ENCODE data around the gene OR8B8.

Gene OR8B8

GRCh38 chr11:124440608-124441007 lies 4.9 kb downstream of the OR8B8 start:
- WGBS (ENCODE audit: extremely low coverage, insufficient coverage, low lambda C conversion rate), result no CpG with 5 or more reads among the region's 4 CpGs
- Histone ChIP-seq H4K8ac (ENCODE audit: low read depth, low read length) (no peak overlapping the region), H3K4me3 (ENCODE audit: low read length) (no peak overlapping the region)

DNA sequence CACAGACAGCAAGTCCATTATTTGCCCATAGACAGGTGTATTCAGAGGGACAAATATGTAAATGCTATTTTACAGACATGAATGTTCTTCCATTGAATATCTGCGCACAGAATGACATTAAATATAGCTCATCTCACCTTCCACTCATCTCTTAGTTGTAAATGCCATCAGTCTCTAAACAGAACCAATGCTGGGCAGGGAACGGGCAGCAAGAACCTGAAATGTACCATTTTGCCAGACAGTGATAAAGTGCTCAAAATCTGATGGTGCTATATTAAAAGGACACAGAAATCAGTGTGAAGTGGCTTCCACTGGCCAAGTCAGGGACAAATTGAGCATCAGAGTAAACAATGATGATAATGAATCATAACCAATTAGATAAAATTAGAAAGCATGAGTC lies 10.8 kb downstream of the OR8B8 start:
- H4K5ac ChIP-seq (ENCODE audit: low read length), result no peak overlapping the region
- no peak overlapping the region for H3K18ac ChIP-seq (ENCODE audit: low read length)
- no peaks in the 10 kb centered on the region for H3K79me2 ChIP-seq (ENCODE audit: control insufficient read depth, insufficient read depth, low read length)
- H2BK5ac ChIP-seq (ENCODE audit: low read length), result no peak overlapping the region
- H3K4me3 ChIP-seq (ENCODE audit: low read length), result no peak overlapping the region
- H2AK5ac ChIP-seq (ENCODE audit: low read length), result no peak overlapping the region
- H3K4me2 ChIP-seq (ENCODE audit: low read length), result no peak overlapping the region
- no peak overlapping the region for H4K8ac ChIP-seq (ENCODE audit: low read depth, low read length)
- no peak overlapping the region for H3K4ac ChIP-seq (ENCODE audit: low read depth, low read length)
- DNase-seq, result no peak
- no peaks in the 10 kb centered on the region for H3K4me1 ChIP-seq (ENCODE audit: control insufficient read depth, low read depth, low read length)
- no peak overlapping the region for H2BK15ac ChIP-seq (replicated peaks; ENCODE audit: low read depth)
- H3K27ac ChIP-seq (ENCODE audit: low read depth, low read length), result no peak overlapping the region
- no peaks in the 10 kb centered on the region for H3K27me3 ChIP-seq (ENCODE audit: insufficient read depth, low read length, poor library complexity)
- no peak overlapping the region for H2BK120ac ChIP-seq (ENCODE audit: low read depth, low read length)
- no peak overlapping the region for H3K56ac ChIP-seq (ENCODE audit: low read length)
- H3K23ac ChIP-seq (ENCODE audit: low read length), result no peak overlapping the region
- no CpG with 5 or more reads among the region's 2 CpGs for WGBS (ENCODE audit: extremely low coverage, insufficient coverage, low lambda C conversion rate)
- no peaks in the 10 kb centered on the region for H3K36me3 ChIP-seq (ENCODE audit: control insufficient read depth, insufficient read depth, low read length)
- no peak overlapping the region for H3K9ac ChIP-seq (ENCODE audit: low read length)
- H3K79me1 ChIP-seq (ENCODE audit: low read length), result no peaks in the 10 kb centered on the region

More at GRCh38 chr11:124440608-124441007, 4.9 kb downstream of the OR8B8 start:
- Histone ChIP-seq H3K18ac (ENCODE audit: low read length) (no peak overlapping the region), H4K5ac (ENCODE audit: low read length) (no peak overlapping the region), H2BK120ac (ENCODE audit: low read depth, low read length) (no peak overlapping the region), H3K79me2 (ENCODE audit: control insufficient read depth, insufficient read depth, low read length) (no peaks in the 10 kb centered on the region), H2BK5ac (ENCODE audit: low read length) (no peak overlapping the region), H3K23ac (ENCODE audit: low read length) (no peak overlapping the region), H3K36me3 (ENCODE audit: control insufficient read depth, insufficient read depth, low read length) (no peaks in the 10 kb centered on the region), H2BK15ac (replicated peaks; ENCODE audit: low read depth) (no peak overlapping the region), H3K27me3 (ENCODE audit: insufficient read depth, low read length, poor library complexity) (no peaks in the 10 kb centered on the region), H3K27ac (ENCODE audit: low read depth, low read length) (no peak overlapping the region), H3K79me1 (ENCODE audit: low read length) (no peaks in the 10 kb centered on the region), H2AK5ac (ENCODE audit: low read length) (no peak overlapping the region), H3K4me1 (ENCODE audit: control insufficient read depth, low read depth, low read length) (no peaks in the 10 kb centered on the region), H3K56ac (ENCODE audit: low read length) (no peak overlapping the region), H3K4ac (ENCODE audit: low read depth, low read length) (no peak overlapping the region), H3K4me2 (ENCODE audit: low read length) (no peak overlapping the region), H3K9ac (ENCODE audit: low read length) (no peak overlapping the region)
- DNase-seq, result no peak

GRCh38 chr11:124429599-124429998 lies 15.9 kb downstream of the OR8B8 start:
- no peaks in the 10 kb centered on the region for H3K79me1 ChIP-seq (ENCODE audit: low read length)
- no peak overlapping the region for H3K27ac ChIP-seq (ENCODE audit: low read depth, low read length)
- no CpG with 5 or more reads among the region's 2 CpGs for WGBS (ENCODE audit: extremely low coverage, insufficient coverage, low lambda C conversion rate)
- H3K4me3 ChIP-seq (ENCODE audit: low read length), result no peak overlapping the region
- DNase-seq, result no peak
- H3K79me2 ChIP-seq (ENCODE audit: control insufficient read depth, insufficient read depth, low read length), result no peaks in the 10 kb centered on the region
- no peak overlapping the region for H2BK5ac ChIP-seq (ENCODE audit: low read length)
- H3K18ac ChIP-seq (ENCODE audit: low read length), result no peak overlapping the region
- no peak overlapping the region for H4K8ac ChIP-seq (ENCODE audit: low read depth, low read length)
- no peak overlapping the region for H3K9ac ChIP-seq (ENCODE audit: low read length)
- no peak overlapping the region for H3K56ac ChIP-seq (ENCODE audit: low read length)
- no peaks in the 10 kb centered on the region for H3K4me1 ChIP-seq (ENCODE audit: control insufficient read depth, low read depth, low read length)
- H3K4me2 ChIP-seq (ENCODE audit: low read length), result no peak overlapping the region
- H3K27me3 ChIP-seq (ENCODE audit: insufficient read depth, low read length, poor library complexity), result no peaks in the 10 kb centered on the region
- H2BK120ac ChIP-seq (ENCODE audit: low read depth, low read length), result no peak overlapping the region
- no peak overlapping the region for H3K4ac ChIP-seq (ENCODE audit: low read depth, low read length)
- no peaks in the 10 kb centered on the region for H3K36me3 ChIP-seq (ENCODE audit: control insufficient read depth, insufficient read depth, low read length)
- no peak overlapping the region for H2AK5ac ChIP-seq (ENCODE audit: low read length)
- no peak overlapping the region for H3K23ac ChIP-seq (ENCODE audit: low read length)
- no peak overlapping the region for H2BK15ac ChIP-seq (replicated peaks; ENCODE audit: low read depth)
- no peak overlapping the region for H4K5ac ChIP-seq (ENCODE audit: low read length)

GRCh38 chr11:124424384-124424921 lies 21.0 kb downstream of the OR8B8 start, which contains the start of gene OR8B4:
Gene OR8B4, minus strand, starts transcription at chr11:124424871. Its CDS starts 0 bp downstream, at chr11:124424871.
- Histone ChIP-seq H4K5ac (ENCODE audit: low read length) (no peak within 1 kb of the TSS), H3K4ac (ENCODE audit: low read depth, low read length) (no peak within 1 kb of the TSS), H3K9ac (ENCODE audit: low read length) (no peak within 1 kb of the TSS), H3K18ac (ENCODE audit: low read length) (no peak within 1 kb of the TSS), H3K27me3 (ENCODE audit: insufficient read depth, low read length, poor library complexity) (no peaks in the 10 kb centered on the region), H2BK120ac (ENCODE audit: low read depth, low read length) (no peak within 1 kb of the TSS), H3K4me1 (ENCODE audit: control insufficient read depth, low read depth, low read length) (no peaks in the 10 kb centered on the region), H2BK5ac (ENCODE audit: low read length) (no peak within 1 kb of the TSS), H3K56ac (ENCODE audit: low read length) (no peak within 1 kb of the TSS), H3K79me1 (ENCODE audit: low read length) (no peaks in the 10 kb centered on the region), H2BK15ac (replicated peaks; ENCODE audit: low read depth) (no peak within 1 kb of the TSS), H4K8ac (ENCODE audit: low read depth, low read length) (no peak within 1 kb of the TSS), H3K36me3 (ENCODE audit: control insufficient read depth, insufficient read depth, low read length) (no peaks in the 10 kb centered on the region), H3K4me3 (ENCODE audit: low read length) (no peak within 1 kb of the TSS), H3K27ac (ENCODE audit: low read depth, low read length) (no peak within 1 kb of the TSS), H2AK5ac (ENCODE audit: low read length) (no peak within 1 kb of the TSS), H3K4me2 (ENCODE audit: low read length) (no peak within 1 kb of the TSS), H3K23ac (ENCODE audit: low read length) (no peak within 1 kb of the TSS), H3K79me2 (ENCODE audit: control insufficient read depth, insufficient read depth, low read length) (no peaks in the 10 kb centered on the region)
- WGBS (ENCODE audit: extremely low coverage, insufficient coverage, low lambda C conversion rate), result no CpG with 5 or more reads among the region's 2 CpGs
- DNase-seq, result no peak

- Histone ChIP-seq H3K4me3 (ENCODE audit: low read length) (no peak overlapping the region), H3K23ac (ENCODE audit: low read length) (no peak overlapping the region), H3K27me3 (ENCODE audit: insufficient read depth, low read length, poor library complexity) (no peaks in the 10 kb centered on the region), H4K8ac (ENCODE audit: low read depth, low read length) (no peak overlapping the region), H3K36me3 (ENCODE audit: control insufficient read depth, insufficient read depth, low read length) (no peaks in the 10 kb centered on the region), H2BK15ac (replicated peaks; ENCODE audit: low read depth) (no peak overlapping the region), H4K5ac (ENCODE audit: low read length) (no peak overlapping the region), H2BK120ac (ENCODE audit: low read depth, low read length) (no peak overlapping the region), H3K79me1 (ENCODE audit: low read length) (no peaks in the 10 kb centered on the region), H2BK5ac (ENCODE audit: low read length) (no peak overlapping the region), H3K9ac (ENCODE audit: low read length) (no peak overlapping the region), H3K79me2 (ENCODE audit: control insufficient read depth, insufficient read depth, low read length) (no peaks in the 10 kb centered on the region), H3K18ac (ENCODE audit: low read length) (no peak overlapping the region), H3K56ac (ENCODE audit: low read length) (no peak overlapping the region), H3K4me1 (ENCODE audit: control insufficient read depth, low read depth, low read length) (no peaks in the 10 kb centered on the region), H3K4ac (ENCODE audit: low read depth, low read length) (no peak overlapping the region), H3K4me2 (ENCODE audit: low read length) (no peak overlapping the region), H2AK5ac (ENCODE audit: low read length) (no peak overlapping the region), H3K27ac (ENCODE audit: low read depth, low read length) (no peak overlapping the region)
- no peak for DNase-seq
- WGBS (ENCODE audit: extremely low coverage, insufficient coverage, low lambda C conversion rate), result no CpG with 5 or more reads among the region's 4 CpGs
These were observed 24.5 kb downstream of the OR8B8 start for GRCh38 chr11:124421043-124421442.

DNA sequence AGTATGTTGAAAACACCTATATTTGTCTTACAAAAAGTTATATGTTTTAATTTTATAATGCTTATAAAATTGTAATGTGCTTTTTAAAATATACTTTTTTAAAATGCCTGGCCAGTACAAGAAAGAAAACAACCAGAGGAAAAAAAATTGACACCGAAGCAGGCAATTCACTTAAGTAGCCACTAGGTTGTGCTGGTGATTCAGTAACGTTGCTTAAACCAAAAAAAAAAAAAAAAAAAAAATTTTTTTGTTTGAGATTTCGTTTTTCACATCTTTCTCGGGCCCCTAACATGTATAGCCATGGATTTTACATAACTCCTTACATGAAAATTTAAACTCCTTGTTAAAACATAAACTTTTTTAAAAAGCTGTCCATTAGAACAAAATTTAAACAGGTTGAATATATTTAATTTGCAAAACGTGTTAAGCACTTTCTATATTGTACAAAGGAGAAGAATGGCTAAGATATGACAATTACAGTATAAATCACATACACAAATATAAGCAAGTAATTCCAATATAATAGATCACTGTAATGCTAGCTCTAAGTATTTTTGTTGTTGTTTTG lies 30.1 kb downstream of the OR8B8 start:
- no peak overlapping the region for H3K27ac ChIP-seq (ENCODE audit: low read depth, low read length)
- H3K23ac ChIP-seq (ENCODE audit: low read length), result no peak overlapping the region
- no peak overlapping the region for H3K18ac ChIP-seq (ENCODE audit: low read length)
- no peak overlapping the region for H3K9ac ChIP-seq (ENCODE audit: low read length)
- H3K4ac ChIP-seq (ENCODE audit: low read depth, low read length), result no peak overlapping the region
- no peak overlapping the region for H2AK5ac ChIP-seq (ENCODE audit: low read length)
- no peak overlapping the region for H4K5ac ChIP-seq (ENCODE audit: low read length)
- H3K79me1 ChIP-seq (ENCODE audit: low read length), result no peaks in the 10 kb centered on the region
- no peak overlapping the region for H2BK15ac ChIP-seq (replicated peaks; ENCODE audit: low read depth)
- H3K36me3 ChIP-seq (ENCODE audit: control insufficient read depth, insufficient read depth, low read length), result no peaks in the 10 kb centered on the region
- no peaks in the 10 kb centered on the region for H3K27me3 ChIP-seq (ENCODE audit: insufficient read depth, low read length, poor library complexity)
- no peak overlapping the region for H2BK5ac ChIP-seq (ENCODE audit: low read length)
- no peaks in the 10 kb centered on the region for H3K79me2 ChIP-seq (ENCODE audit: control insufficient read depth, insufficient read depth, low read length)
- H2BK120ac ChIP-seq (ENCODE audit: low read depth, low read length), result no peak overlapping the region
- no peak overlapping the region for H3K4me3 ChIP-seq (ENCODE audit: low read length)
- H3K4me1 ChIP-seq (ENCODE audit: control insufficient read depth, low read depth, low read length), result no peaks in the 10 kb centered on the region
- DNase-seq, result peak; percentile 45
- WGBS (ENCODE audit: extremely low coverage, insufficient coverage, low lambda C conversion rate), result no CpG with 5 or more reads among the region's 5 CpGs
- no peak overlapping the region for H4K8ac ChIP-seq (ENCODE audit: low read depth, low read length)
- no peak overlapping the region for H3K4me2 ChIP-seq (ENCODE audit: low read length)
- no peak overlapping the region for H3K56ac ChIP-seq (ENCODE audit: low read length)
